Measurements from ENCODE around the gene FAM234B. TPM values are rescaled to one million over a fixed set of nuclear protein-coding genes. Genes with fewer than 3 reads are reported as not detected.

The FAM234B gene
- total RNA-seq, 4 donors from 2014 or later, result 3.1 to 8.0 (median 3.9) TPM

- Histone ChIP-seq H3K4me1 (peaks cover 12 to 63% (median 23%) of the 10 kb centered on the region in 3 donors), H3K4me3 (peak overlapping the region in 1 of 4 donors; percentile 77), H3K27ac (no peak overlapping the region), H3K9me3 (no peaks in the 10 kb centered on the region), H3K27me3 (no peaks in the 10 kb centered on the region), H3K36me3 (no peaks in the 10 kb centered on the region)
- 83 to 91% methylated on average over 4 of the region's 4 CpGs for WGBS, 2 donors
- DNase-seq, result no peak
- intact Hi-C loops (cut with DNase I), result no loop called here
- TF ChIP-seq POLR2A (IDR thresholded peaks at IDR 0.05) (no peak), CTCF (IDR thresholded peaks at IDR 0.05) (no peak)
These were observed 45.9 kb upstream of the FAM234B start for GRCh38 chr12:12998248-12998647.

- no peak for TF ChIP-seq POLR2A (IDR thresholded peaks at IDR 0.05)
- no peak for TF ChIP-seq CTCF (IDR thresholded peaks at IDR 0.05)
- WGBS, 2 donors, result 16 to 30% methylated on average over 20 to 22 of the region's 22 CpGs
- no peak for DNase-seq
- peak overlapping the region; percentile 83 to 98 (median 94) for H3K27ac ChIP-seq
- peak overlapping the region; percentile 66 to 77 (median 72) for H3K4me3 ChIP-seq
- H3K36me3 ChIP-seq, result no peaks in the 10 kb centered on the region
- intact Hi-C loops (cut with DNase I), result no loop called here
- H3K4me1 ChIP-seq, result peaks cover 12 to 58% (median 23%) of the 10 kb centered on the region in 3 donors
- no peaks in the 10 kb centered on the region for H3K9me3 ChIP-seq
- no peaks in the 10 kb centered on the region for H3K27me3 ChIP-seq
These were observed 44.8 kb upstream of the FAM234B start for GRCh38 chr12:12999271-12999958.

GRCh38 chr12:12999959-13000615, 44.1 kb upstream of the FAM234B start, which contains the start of gene HEBP1:
Gene HEBP1, minus strand, starts transcription at chr12:13000265. Its CDS starts 151 bp downstream, at chr12:13000114.
- peak in 1 of 6 experiments; percentile 14 for TF ChIP-seq CTCF (IDR thresholded peaks at IDR 0.05)
- TF ChIP-seq POLR2A (IDR thresholded peaks at IDR 0.05), result peak in 3 of 4 donors; percentile 86 to 98 (median 97)
- intact Hi-C loops (cut with DNase I), result no loop called here
- Histone ChIP-seq H3K36me3 (no peaks in the 10 kb centered on the region), H3K27me3 (no peaks in the 10 kb centered on the region), H3K4me3 (peak within 1 kb of the TSS; percentile 66 to 77 (median 72)), H3K4me1 (peaks cover 12 to 52% (median 23%) of the 10 kb centered on the region in 3 donors), H3K27ac (peak within 1 kb of the TSS; percentile 94 to 98 (median 95)), H3K9me3 (no peaks in the 10 kb centered on the region)
- DNase-seq, result peak; percentile 79
- WGBS, 2 donors, result 0 to 1% methylated on average over 21 to 38 of the region's 69 CpGs

- H3K27ac ChIP-seq, result peak overlapping the region; percentile 94 to 98 (median 95)
- no peak for DNase-seq
- intact Hi-C loops (cut with DNase I), result no loop called here
- TF ChIP-seq POLR2A (IDR thresholded peaks at IDR 0.05) (no peak), CTCF (IDR thresholded peaks at IDR 0.05) (no peak)
- peak overlapping the region; percentile 66 to 77 (median 72) for H3K4me3 ChIP-seq
- no peaks in the 10 kb centered on the region for H3K36me3 ChIP-seq
- WGBS, 2 donors, result 1% methylated on average over 12 to 16 of the region's 16 CpGs
- H3K9me3 ChIP-seq, result no peaks in the 10 kb centered on the region
- no peaks in the 10 kb centered on the region for H3K27me3 ChIP-seq
- peaks cover 12 to 49% (median 23%) of the 10 kb centered on the region in 3 donors for H3K4me1 ChIP-seq
These were observed 43.6 kb upstream of the FAM234B start for GRCh38 chr12:13000616-13000924.
